Transverse colon (tissue), 4 donors: ENCODE data around the gene RIMS3.

Experiments
- EP300 ChIP-seq: sonication (generic); formaldehyde crosslinking; IDR thresholded peaks from one replicate; pipeline ENCODE4 v1.6.1; 2017; ENCODE audit warnings: antibody characterized with exemption, low read depth
- POLR2A ChIP-seq: fragments of 450-650 bp; IDR thresholded peaks from one replicate; pipeline ENCODE4 v1.6.1; 2016; ENCODE audit warnings: antibody characterized with exemption, mild to moderate bottlenecking, moderate library complexity
- POLR2AphosphoS5 ChIP-seq, 3 donors: sonication (generic); formaldehyde crosslinking; IDR thresholded peaks; one replicate each; pipeline ENCODE4 v1.6.1; 2016; ENCODE audit warnings: antibody characterized with exemption in 3 of 3
- TF ChIP-seq, protein P1 (sequence below), 5 experiments: fragments of 200-600 bp in 3 of 5; fragments of 450-650 bp in 2 of 5; sonication (generic) in 3 of 5; IDR thresholded peaks; 1 replicate in 2 of 5; 2 replicates in 3 of 5; pipeline ENCODE4 v1.5.1; 2016 to 2017; ENCODE audit warnings: antibody characterized with exemption in 5 of 5, inconsistent platforms in 3 of 5, mild to moderate bottlenecking in 2 of 5, moderate library complexity in 1 of 5

DNA sequence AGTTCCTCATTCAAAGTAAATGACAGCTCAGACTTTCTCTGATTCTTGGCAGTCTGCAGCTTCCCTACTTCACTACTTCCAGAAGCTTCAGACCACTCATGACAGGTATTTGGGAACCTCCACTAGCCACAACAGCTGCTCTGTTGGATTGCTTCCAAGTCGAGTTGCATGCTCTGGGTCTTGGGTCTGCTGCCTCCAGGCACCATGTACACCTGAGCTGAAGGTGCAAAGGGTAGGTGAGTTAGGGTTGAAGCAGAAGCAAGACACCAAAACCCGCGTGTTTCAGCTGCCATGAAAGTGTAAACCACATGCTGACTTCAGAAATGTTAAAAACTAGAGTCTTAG is 71.3 kb downstream of the RIMS3 start:
- TF ChIP-seq, protein P1, sequence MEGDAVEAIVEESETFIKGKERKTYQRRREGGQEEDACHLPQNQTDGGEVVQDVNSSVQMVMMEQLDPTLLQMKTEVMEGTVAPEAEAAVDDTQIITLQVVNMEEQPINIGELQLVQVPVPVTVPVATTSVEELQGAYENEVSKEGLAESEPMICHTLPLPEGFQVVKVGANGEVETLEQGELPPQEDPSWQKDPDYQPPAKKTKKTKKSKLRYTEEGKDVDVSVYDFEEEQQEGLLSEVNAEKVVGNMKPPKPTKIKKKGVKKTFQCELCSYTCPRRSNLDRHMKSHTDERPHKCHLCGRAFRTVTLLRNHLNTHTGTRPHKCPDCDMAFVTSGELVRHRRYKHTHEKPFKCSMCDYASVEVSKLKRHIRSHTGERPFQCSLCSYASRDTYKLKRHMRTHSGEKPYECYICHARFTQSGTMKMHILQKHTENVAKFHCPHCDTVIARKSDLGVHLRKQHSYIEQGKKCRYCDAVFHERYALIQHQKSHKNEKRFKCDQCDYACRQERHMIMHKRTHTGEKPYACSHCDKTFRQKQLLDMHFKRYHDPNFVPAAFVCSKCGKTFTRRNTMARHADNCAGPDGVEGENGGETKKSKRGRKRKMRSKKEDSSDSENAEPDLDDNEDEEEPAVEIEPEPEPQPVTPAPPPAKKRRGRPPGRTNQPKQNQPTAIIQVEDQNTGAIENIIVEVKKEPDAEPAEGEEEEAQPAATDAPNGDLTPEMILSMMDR (IDR thresholded peaks at IDR 0.05) = no peak
- no peak for TF ChIP-seq EP300
- TF ChIP-seq POLR2A = no peak
- no peak for TF ChIP-seq POLR2AphosphoS5 (IDR thresholded peaks at IDR 0.05)
